PC-9 (cell line): ENCODE data around the gene CREB3L1. TPM values are rescaled to one million over a fixed set of nuclear protein-coding genes. Genes with fewer than 3 reads are reported as not detected.

Experiments used
- BruUV-seq: library from RNA; stranded (reverse); fragments of 400-500 nt; replicated peaks from 2 replicates; lab custom pipeline; 2021; lab: Mats Ljungman, UMichigan
- CTCF ChIA-PET: fragments of 300-600 bp; sonication (Branson Sonifier 250); formaldehyde crosslinking; loops from one replicate; lab custom pipeline; 2022; ENCODE audit warnings: antibody characterized with exemption; lab: Charles Lee
- POLR2A ChIA-PET: fragments of 300-600 bp; sonication (Branson Sonifier 250); formaldehyde crosslinking; loops from one replicate; lab custom pipeline; 2022; ENCODE audit warnings: antibody characterized with exemption; ENCODE audit not compliant: unreplicated experiment; lab: Charles Lee
- DNase-seq, 2 experiments: peaks; one replicate each; pipeline versions ENCODE4 v3.0.0 to v3.0.0-alpha.2; 2015 to 2022; ENCODE audit warnings: mixed read lengths in 1 of 2
- H2AFZ ChIP-seq: fragments of 200-600 bp; sonication (generic); 2 replicates; pipeline ENCODE4 v1.8.1; 2017; ENCODE audit warnings: antibody characterized with exemption
- H3F3A ChIP-seq: fragments of 200-600 bp; sonication (generic); 2 replicates; pipeline ENCODE4 v1.8.1; 2017; ENCODE audit warnings: antibody characterized with exemption, mild to moderate bottlenecking, low read depth; ENCODE audit not compliant: insufficient read depth
- H3K27ac ChIP-seq: fragments of 200-600 bp; sonication (generic); 2 replicates; pipeline ENCODE4 v1.6.1; 2016; ENCODE audit warnings: mixed run types
- H3K27me3 ChIP-seq: fragments of 200-600 bp; sonication (generic); 2 replicates; pipeline ENCODE4 v1.6.1; 2016; ENCODE audit warnings: low read depth, mixed run types; ENCODE audit not compliant: insufficient read depth
- H3K36me3 ChIP-seq: fragments of 200-600 bp; sonication (generic); 2 replicates; pipeline ENCODE4 v1.6.1; 2016; ENCODE audit warnings: low read depth, mixed run types
- H3K4me1 ChIP-seq: fragments of 200-600 bp; sonication (generic); replicated peaks from 2 replicates; pipeline ENCODE4 v1.6.1; 2016; ENCODE audit warnings: mixed run types; ENCODE audit not compliant: insufficient read depth
- H3K4me2 ChIP-seq: fragments of 200-600 bp; sonication (generic); 2 replicates; pipeline ENCODE4 v1.6.1; 2017; ENCODE audit warnings: mixed run types
- H3K4me3 ChIP-seq: fragments of 200-600 bp; sonication (generic); 2 replicates; pipeline ENCODE4 v1.6.1; 2016; ENCODE audit warnings: mixed run types
- H3K79me2 ChIP-seq: fragments of 200-600 bp; sonication (generic); 2 replicates; pipeline ENCODE4 v1.6.1; 2017; ENCODE audit warnings: low read depth, mixed run types
- H3K9me2 ChIP-seq: fragments of 200-600 bp; sonication (generic); 2 replicates; pipeline ENCODE4 v1.8.1; 2017; ENCODE audit warnings: mild to moderate bottlenecking; ENCODE audit not compliant: insufficient read depth
- H3K9me3 ChIP-seq: fragments of 200-600 bp; sonication (generic); 2 replicates; pipeline ENCODE4 v1.8.1; 2016; ENCODE audit warnings: low read depth; ENCODE audit not compliant: insufficient read depth
- H4K20me1 ChIP-seq: fragments of 200-600 bp; sonication (generic); 2 replicates; pipeline ENCODE4 v1.8.1; 2017; ENCODE audit not compliant: insufficient read depth
- EZH2 ChIP-seq: fragments of 200-600 bp; sonication (generic); IDR thresholded peaks from 2 replicates; pipeline ENCODE4 v1.8.0; 2017; ENCODE audit warnings: antibody characterized with exemption, low read depth
- intact Hi-C: fragments of 100-400 bp; cut with micrococcal nuclease; formaldehyde crosslinking; loops from one replicate; pipeline ENCODE4 v1.10.0; 2022; ENCODE audit not compliant: unreplicated experiment
- total RNA-seq: library from RNA; stranded (reverse); gene quantifications from 2 replicates; pipeline ENCODE4 v1.2.3, GENCODE V29; 2021
- TF ChIP-seq, protein P1 (sequence below): fragments of 200-600 bp; sonication (generic); conservative IDR thresholded peaks from 2 replicates; pipeline ENCODE4 v1.6.1; 2017; ENCODE audit warnings: mixed run types, antibody characterized with exemption, mild to moderate bottlenecking, moderate library complexity

The CREB3L1 gene
- total RNA-seq, 1 experiment from 2014 or later: 3.1 TPM

DNA sequence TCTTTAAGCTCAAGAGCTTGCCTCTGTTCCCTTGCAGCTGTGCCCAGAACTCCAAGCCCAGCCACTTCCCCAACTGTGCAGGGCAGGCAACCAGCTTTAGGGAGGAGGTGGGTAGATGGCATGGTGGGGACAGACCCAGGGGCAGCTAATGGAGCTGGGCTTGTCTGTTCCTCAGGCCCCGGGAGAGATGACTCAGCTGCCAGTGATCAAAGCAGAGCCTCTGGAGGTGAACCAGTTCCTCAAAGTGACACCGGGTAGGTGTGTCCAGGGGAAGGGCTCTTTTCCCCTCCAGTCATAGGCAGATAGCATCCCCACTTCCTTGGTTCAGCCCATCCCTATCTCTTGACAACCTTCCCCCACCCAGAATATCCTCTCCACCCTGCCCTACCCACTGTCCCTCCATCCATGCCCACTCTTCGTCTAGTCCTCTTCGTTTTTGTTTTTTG lies 32.4 kb downstream of the CREB3L1 start:
- Histone ChIP-seq H3K79me2 (no peaks in the 10 kb centered on the region), H3K9me2 (no peaks in the 10 kb centered on the region), H2AFZ (peak overlapping the region; percentile 42; the same call in 1 of the 2 replicates), H3K27ac (peak overlapping the region; percentile 56), H4K20me1 (no peaks in the 10 kb centered on the region), H3F3A (peaks cover 22% of the 10 kb centered on the region; the same call in 1 of the 2 replicates), H3K9me3 (no peaks in the 10 kb centered on the region), H3K4me2 (peak overlapping the region; percentile 60), H3K4me3 (no peak overlapping the region), H3K27me3 (no peaks in the 10 kb centered on the region), H3K36me3 (no peaks in the 10 kb centered on the region), H3K4me1 (peaks cover 34% of the 10 kb centered on the region)
- peak; percentile 69 to 78 for DNase-seq
- intact Hi-C loops: no loop called here
- BruUV-seq: no TSS peak
- ChIA-PET POLR2A (interaction anchor here (0.6 to 0.9 kb wide), 3 partner anchors 14 to 344 kb away, joined by 3 to 5 read pairs (median 3); no protein-coding TSS in a partner anchor), CTCF (interaction anchor here (0.6 to 2.5 kb wide), 8 partner anchors 9 to 71 kb away, joined by 3 to 21 read pairs (median 5); no protein-coding TSS in a partner anchor)
- TF ChIP-seq, protein P1, sequence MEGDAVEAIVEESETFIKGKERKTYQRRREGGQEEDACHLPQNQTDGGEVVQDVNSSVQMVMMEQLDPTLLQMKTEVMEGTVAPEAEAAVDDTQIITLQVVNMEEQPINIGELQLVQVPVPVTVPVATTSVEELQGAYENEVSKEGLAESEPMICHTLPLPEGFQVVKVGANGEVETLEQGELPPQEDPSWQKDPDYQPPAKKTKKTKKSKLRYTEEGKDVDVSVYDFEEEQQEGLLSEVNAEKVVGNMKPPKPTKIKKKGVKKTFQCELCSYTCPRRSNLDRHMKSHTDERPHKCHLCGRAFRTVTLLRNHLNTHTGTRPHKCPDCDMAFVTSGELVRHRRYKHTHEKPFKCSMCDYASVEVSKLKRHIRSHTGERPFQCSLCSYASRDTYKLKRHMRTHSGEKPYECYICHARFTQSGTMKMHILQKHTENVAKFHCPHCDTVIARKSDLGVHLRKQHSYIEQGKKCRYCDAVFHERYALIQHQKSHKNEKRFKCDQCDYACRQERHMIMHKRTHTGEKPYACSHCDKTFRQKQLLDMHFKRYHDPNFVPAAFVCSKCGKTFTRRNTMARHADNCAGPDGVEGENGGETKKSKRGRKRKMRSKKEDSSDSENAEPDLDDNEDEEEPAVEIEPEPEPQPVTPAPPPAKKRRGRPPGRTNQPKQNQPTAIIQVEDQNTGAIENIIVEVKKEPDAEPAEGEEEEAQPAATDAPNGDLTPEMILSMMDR: no peak
- no peak for TF ChIP-seq EZH2

DNA sequence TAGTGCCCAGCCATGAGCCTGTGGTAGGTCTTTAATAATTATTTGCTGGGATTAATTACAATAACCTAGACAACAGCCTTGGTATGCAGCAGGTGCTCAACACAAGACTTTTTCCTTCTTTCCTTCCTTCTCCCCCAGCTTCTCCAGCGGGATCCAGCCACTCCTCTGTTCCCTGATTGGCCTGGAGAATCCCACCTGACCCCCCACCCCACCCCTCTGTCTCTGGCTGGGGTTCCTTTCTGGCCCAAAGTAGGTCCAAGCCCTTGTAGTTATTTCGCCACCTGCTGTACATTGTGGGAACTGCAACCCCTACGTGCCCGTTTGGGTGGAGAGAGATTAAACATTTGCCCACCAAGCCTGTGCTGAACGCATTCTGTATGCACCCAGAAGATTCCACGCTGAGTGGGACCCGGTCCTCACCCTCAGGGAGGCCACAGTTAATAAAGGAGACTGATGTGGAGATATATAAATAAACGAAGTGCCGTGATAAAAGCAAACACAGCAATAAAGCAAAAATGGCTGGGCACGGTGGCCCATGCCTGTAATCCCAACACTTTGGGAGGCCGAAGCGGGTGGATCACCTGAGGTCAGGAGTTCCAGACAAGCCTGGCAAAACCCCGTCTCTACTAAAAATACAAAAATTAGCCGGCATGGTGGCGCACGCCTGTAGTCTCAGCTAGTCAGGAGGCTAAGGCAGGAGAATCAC lies 37.7 kb downstream of the CREB3L1 start:
- intact Hi-C loops: loop anchor here (1.0 kb wide), 2 partner anchors 68 to 443 kb away; no protein-coding TSS in a partner anchor
- H3F3A ChIP-seq: peaks cover 5% of the 10 kb centered on the region; the same call in 1 of the 2 replicates
- peak; percentile 74 to 78 for DNase-seq
- peaks cover 16% of the 10 kb centered on the region for H3K4me1 ChIP-seq
- H3K27ac ChIP-seq: no peak overlapping the region
- BruUV-seq: no TSS peak
- H3K9me3 ChIP-seq: no peaks in the 10 kb centered on the region
- H3K27me3 ChIP-seq: no peaks in the 10 kb centered on the region
- no peaks in the 10 kb centered on the region for H3K36me3 ChIP-seq
- TF ChIP-seq EZH2: no peak
- TF ChIP-seq, protein P1: peak; percentile 100
- no peak overlapping the region for H3K4me3 ChIP-seq
- peak overlapping the region; percentile 22; the same call in 1 of the 2 replicates for H3K4me2 ChIP-seq
- POLR2A ChIA-PET: interaction anchor here (0.7 to 0.8 kb wide), 3 partner anchors 19 to 77 kb away, joined by 4 to 5 read pairs (median 4); no protein-coding TSS in a partner anchor
- H4K20me1 ChIP-seq: no peaks in the 10 kb centered on the region
- no peaks in the 10 kb centered on the region for H3K9me2 ChIP-seq
- no peak overlapping the region for H2AFZ ChIP-seq
- CTCF ChIA-PET: interaction anchor here (0.6 to 1.2 kb wide), 12 partner anchors 13 to 351 kb away, joined by 3 to 5 read pairs (median 3); no protein-coding TSS in a partner anchor
- H3K79me2 ChIP-seq: no peaks in the 10 kb centered on the region

GRCh38 chr11:46315783-46316563 lies 38.5 kb downstream of the CREB3L1 start:
- CTCF ChIA-PET: interaction anchor here (0.6 to 1.2 kb wide), 5 partner anchors 12 to 562 kb away, joined by 3 to 16 read pairs (median 3); no protein-coding TSS in a partner anchor
- POLR2A ChIA-PET: interaction anchor here (0.7 kb wide), 2 partner anchors 20 to 77 kb away, joined by 4 read pairs; no protein-coding TSS in a partner anchor
- Histone ChIP-seq H3K4me1 (peaks cover 14% of the 10 kb centered on the region; the same call in 1 of the 2 replicates), H4K20me1 (no peaks in the 10 kb centered on the region), H3K36me3 (no peaks in the 10 kb centered on the region), H3K4me2 (peak overlapping the region; percentile 22; the same call in 1 of the 2 replicates), H2AFZ (no peak overlapping the region), H3K27ac (no peak overlapping the region), H3K79me2 (no peaks in the 10 kb centered on the region), H3K4me3 (no peak overlapping the region), H3K9me2 (no peaks in the 10 kb centered on the region), H3F3A (peaks cover 3% of the 10 kb centered on the region; the same call in 1 of the 2 replicates), H3K27me3 (no peaks in the 10 kb centered on the region), H3K9me3 (no peaks in the 10 kb centered on the region)
- BruUV-seq: no TSS peak
- TF ChIP-seq, protein P1: no peak
- no peak for TF ChIP-seq EZH2
- DNase-seq: no peak
- intact Hi-C loops: loop anchor here (1.0 kb wide), 2 partner anchors 69 to 444 kb away; no protein-coding TSS in a partner anchor
